PC-3 (cell line): ENCODE data around the gene PRIM2. TPM values are rescaled to one million over a fixed set of nuclear protein-coding genes. Genes with fewer than 3 reads are reported as not detected.
"Not testable (repeated sequence)": the region's sequence is repeated elsewhere in the genome, so short reads cannot be mapped to it uniquely, and the experiment has no call there.

ENCODE experiments used
- ATAC-seq: fragments of 200-7000 bp; cut with Tn5 transposase; 2 replicates; pipeline ENCODE4 v1.9.1; 2020; ENCODE audit warnings: mild to moderate bottlenecking, moderate library complexity
- BruUV-seq: library from RNA; stranded (reverse); fragments of 400-500 nt; replicated peaks from 2 replicates; lab custom pipeline; 2021; lab: Mats Ljungman, UMichigan
- CTCF ChIA-PET: fragments of 300-600 bp; sonication (Branson Sonifier 250); formaldehyde crosslinking; loops from one replicate; lab custom pipeline; 2022; ENCODE audit warnings: antibody characterized with exemption; lab: Charles Lee
- POLR2A ChIA-PET: fragments of 300-600 bp; sonication (Branson Sonifier 250); formaldehyde crosslinking; loops from one replicate; lab custom pipeline; 2022; ENCODE audit warnings: antibody characterized with exemption; ENCODE audit not compliant: unreplicated experiment; lab: Charles Lee
- DNase-seq: peaks from one replicate; pipeline ENCODE4 v3.0.0-alpha.2; 2015
- H2AFZ ChIP-seq: fragments of 300-600 bp; sonication (generic); 2 replicates; pipeline ENCODE4 v1.6.0; 2016; ENCODE audit warnings: antibody characterized with exemption, low read length
- H3F3A ChIP-seq: fragments of 300-600 bp; sonication (generic); one replicate; pipeline ENCODE4 v1.6.0; 2017; ENCODE audit warnings: antibody characterized with exemption, low read length, control low read depth, mild to moderate bottlenecking; ENCODE audit not compliant: unreplicated experiment
- H3K27ac ChIP-seq: fragments of 300-600 bp; sonication (generic); 2 replicates; pipeline ENCODE4 v1.5.1; 2016; ENCODE audit warnings: mild to moderate bottlenecking, low read length
- H3K27me3 ChIP-seq: fragments of 300-600 bp; sonication (generic); 2 replicates; pipeline ENCODE4 v1.6.1; 2016; ENCODE audit warnings: low read length, mixed read lengths
- H3K36me3 ChIP-seq: fragments of 300-600 bp; sonication (generic); 2 replicates; pipeline ENCODE4 v1.6.1; 2016; ENCODE audit warnings: low read depth, mixed run types, low read length, mixed read lengths
- H3K4me1 ChIP-seq: fragments of 300-600 bp; sonication (generic); 2 replicates; pipeline ENCODE4 v1.5.1; 2016; ENCODE audit warnings: low read length; ENCODE audit not compliant: insufficient read depth
- H3K4me2 ChIP-seq: fragments of 300-600 bp; sonication (generic); 2 replicates; pipeline ENCODE4 v1.6.0; 2016; ENCODE audit warnings: low read length
- H3K4me3 ChIP-seq: fragments of 300-600 bp; sonication (generic); 2 replicates; pipeline ENCODE4 v1.5.1; 2016; ENCODE audit warnings: mild to moderate bottlenecking, low read length, mixed read lengths
- H3K79me2 ChIP-seq: fragments of 300-600 bp; sonication (generic); 2 replicates; pipeline ENCODE4 v1.6.1; 2017; ENCODE audit warnings: low read length, mixed read lengths
- H3K9ac ChIP-seq: fragments of 300-600 bp; sonication (generic); 2 replicates; pipeline ENCODE4 v1.6.0; 2016; ENCODE audit warnings: mild to moderate bottlenecking, low read length
- H3K9me2 ChIP-seq: fragments of 300-600 bp; sonication (generic); replicated peaks from 2 replicates; pipeline ENCODE4 v1.6.1; 2016; ENCODE audit warnings: mixed run types, low read length, mixed read lengths
- H3K9me3 ChIP-seq: fragments of 300-600 bp; sonication (generic); 2 replicates; pipeline ENCODE4 v1.6.1; 2016; ENCODE audit warnings: low read length, mixed read lengths
- H4K20me1 ChIP-seq: fragments of 300-600 bp; sonication (generic); 2 replicates; pipeline ENCODE4 v1.6.1; 2016; ENCODE audit warnings: low read length, mixed read lengths
- intact Hi-C: fragments of 100-400 bp; cut with micrococcal nuclease; formaldehyde crosslinking; loops from 2 replicates; pipeline ENCODE4 v1.9.0; 2023
- total RNA-seq: library from RNA; depleted of rRNA; stranded (reverse); fragments of >200 nt; gene quantifications from 2 replicates; pipeline ENCODE4 v1.2.3, GENCODE V29; 2014

Gene PRIM2
- total RNA-seq, 1 experiment from 2014 or later: 48.4 TPM

- BruUV-seq: not testable (repeated sequence)
Observed at GRCh38 chr6:57618959-57619358, 301.5 kb downstream of the PRIM2 start.

GRCh38 chr6:57631773-57632172 is 314.3 kb downstream of the PRIM2 start:
- H3K4me3 ChIP-seq, H4K20me1 ChIP-seq, intact Hi-C loops, H3K9me3 ChIP-seq, BruUV-seq, H3K4me2 ChIP-seq, H3K27me3 ChIP-seq, POLR2A ChIA-PET, DNase-seq, H3K36me3 ChIP-seq, H3K9me2 ChIP-seq, ATAC-seq, H3K27ac ChIP-seq, H3K4me1 ChIP-seq, H3K9ac ChIP-seq, CTCF ChIA-PET, H3F3A ChIP-seq, H3K79me2 ChIP-seq, H2AFZ ChIP-seq: not testable (repeated sequence)

More at GRCh38 chr6:57618959-57619358, 301.5 kb downstream of the PRIM2 start:
- H3K9ac ChIP-seq, H3K4me1 ChIP-seq, H3F3A ChIP-seq, H3K27me3 ChIP-seq, H3K27ac ChIP-seq, DNase-seq, H3K4me3 ChIP-seq, H2AFZ ChIP-seq, H3K79me2 ChIP-seq, H3K4me2 ChIP-seq, H3K9me2 ChIP-seq, CTCF ChIA-PET, H3K9me3 ChIP-seq, H4K20me1 ChIP-seq, intact Hi-C loops, POLR2A ChIA-PET, ATAC-seq, H3K36me3 ChIP-seq: not testable (repeated sequence)

- ATAC-seq, H2AFZ ChIP-seq, BruUV-seq, H3K79me2 ChIP-seq, H3K4me1 ChIP-seq, H3K9ac ChIP-seq, POLR2A ChIA-PET, intact Hi-C loops, H3K36me3 ChIP-seq, H3F3A ChIP-seq, H3K27me3 ChIP-seq, H3K9me2 ChIP-seq, H3K9me3 ChIP-seq, H3K27ac ChIP-seq, H3K4me3 ChIP-seq, H3K4me2 ChIP-seq, CTCF ChIA-PET, H4K20me1 ChIP-seq: not testable (repeated sequence)
- DNase-seq: peak; percentile 24
Observed at GRCh38 chr6:57658526-57658925, 341.1 kb downstream of the PRIM2 start.

- CTCF ChIA-PET, H4K20me1 ChIP-seq, H3K27ac ChIP-seq, H3K79me2 ChIP-seq, H2AFZ ChIP-seq, H3K4me3 ChIP-seq, H3F3A ChIP-seq, DNase-seq, ATAC-seq, H3K9me3 ChIP-seq, H3K27me3 ChIP-seq, H3K9ac ChIP-seq, intact Hi-C loops, H3K9me2 ChIP-seq, H3K4me1 ChIP-seq, H3K36me3 ChIP-seq, BruUV-seq, POLR2A ChIA-PET, H3K4me2 ChIP-seq: not testable (repeated sequence)
Observed at GRCh38 chr6:57659794-57660193, 342.4 kb downstream of the PRIM2 start.

GRCh38 chr6:57660940-57661339 is 343.5 kb downstream of the PRIM2 start:
- BruUV-seq, H3K4me2 ChIP-seq, H3K27ac ChIP-seq, CTCF ChIA-PET, H3K79me2 ChIP-seq, H4K20me1 ChIP-seq, H2AFZ ChIP-seq, H3K36me3 ChIP-seq, DNase-seq, H3F3A ChIP-seq, H3K9me3 ChIP-seq, ATAC-seq, intact Hi-C loops, H3K27me3 ChIP-seq, H3K9ac ChIP-seq, H3K4me1 ChIP-seq, H3K4me3 ChIP-seq, H3K9me2 ChIP-seq, POLR2A ChIA-PET: not testable (repeated sequence)

- H4K20me1 ChIP-seq, H2AFZ ChIP-seq, H3K9me2 ChIP-seq, POLR2A ChIA-PET, H3K4me2 ChIP-seq, H3K27ac ChIP-seq, DNase-seq, H3F3A ChIP-seq, H3K9ac ChIP-seq, H3K36me3 ChIP-seq, H3K4me1 ChIP-seq, CTCF ChIA-PET, H3K79me2 ChIP-seq, H3K27me3 ChIP-seq, BruUV-seq, intact Hi-C loops, H3K4me3 ChIP-seq, H3K9me3 ChIP-seq: not testable (repeated sequence)
- ATAC-seq: peak; percentile 67
Observed at GRCh38 chr6:57668108-57668507, 350.7 kb downstream of the PRIM2 start.

DNA sequence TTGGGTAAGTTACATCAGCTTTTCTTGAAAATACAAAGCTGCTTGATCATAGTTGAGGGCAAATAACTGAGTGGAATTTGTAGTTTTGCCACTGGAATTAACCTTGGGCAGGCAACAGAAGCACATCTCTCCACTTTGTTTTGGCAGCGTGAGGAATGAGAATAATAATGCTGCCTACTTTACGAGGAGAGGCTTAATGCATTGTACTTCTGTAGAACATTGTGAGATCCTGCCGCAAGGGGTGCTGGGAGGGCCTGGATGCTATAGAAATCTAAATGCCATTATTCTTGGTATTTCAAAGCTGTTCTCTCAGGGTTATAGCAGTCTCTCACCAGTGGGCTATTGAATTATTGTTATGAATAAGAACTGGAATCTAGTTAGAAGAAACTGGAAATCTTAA is 353.8 kb downstream of the PRIM2 start:
- H4K20me1 ChIP-seq, H2AFZ ChIP-seq, H3K4me2 ChIP-seq, H3K9me3 ChIP-seq, DNase-seq, H3K9ac ChIP-seq, BruUV-seq, H3F3A ChIP-seq, H3K36me3 ChIP-seq, POLR2A ChIA-PET, intact Hi-C loops, H3K27ac ChIP-seq, H3K27me3 ChIP-seq, H3K9me2 ChIP-seq, ATAC-seq, CTCF ChIA-PET, H3K4me1 ChIP-seq, H3K4me3 ChIP-seq, H3K79me2 ChIP-seq: not testable (repeated sequence)
